ENCODE measurements around the gene HSD3B7. TPM values are rescaled to one million over a fixed set of nuclear protein-coding genes. Genes with fewer than 3 reads are reported as not detected.

HSD3B7 gene
- total and polyA plus RNA-seq, 2 of the 8 experiments (the other 6 are each of a cell fraction or from before 2014, with no cell fraction given), result 2.9 to 6.6 TPM

DNA sequence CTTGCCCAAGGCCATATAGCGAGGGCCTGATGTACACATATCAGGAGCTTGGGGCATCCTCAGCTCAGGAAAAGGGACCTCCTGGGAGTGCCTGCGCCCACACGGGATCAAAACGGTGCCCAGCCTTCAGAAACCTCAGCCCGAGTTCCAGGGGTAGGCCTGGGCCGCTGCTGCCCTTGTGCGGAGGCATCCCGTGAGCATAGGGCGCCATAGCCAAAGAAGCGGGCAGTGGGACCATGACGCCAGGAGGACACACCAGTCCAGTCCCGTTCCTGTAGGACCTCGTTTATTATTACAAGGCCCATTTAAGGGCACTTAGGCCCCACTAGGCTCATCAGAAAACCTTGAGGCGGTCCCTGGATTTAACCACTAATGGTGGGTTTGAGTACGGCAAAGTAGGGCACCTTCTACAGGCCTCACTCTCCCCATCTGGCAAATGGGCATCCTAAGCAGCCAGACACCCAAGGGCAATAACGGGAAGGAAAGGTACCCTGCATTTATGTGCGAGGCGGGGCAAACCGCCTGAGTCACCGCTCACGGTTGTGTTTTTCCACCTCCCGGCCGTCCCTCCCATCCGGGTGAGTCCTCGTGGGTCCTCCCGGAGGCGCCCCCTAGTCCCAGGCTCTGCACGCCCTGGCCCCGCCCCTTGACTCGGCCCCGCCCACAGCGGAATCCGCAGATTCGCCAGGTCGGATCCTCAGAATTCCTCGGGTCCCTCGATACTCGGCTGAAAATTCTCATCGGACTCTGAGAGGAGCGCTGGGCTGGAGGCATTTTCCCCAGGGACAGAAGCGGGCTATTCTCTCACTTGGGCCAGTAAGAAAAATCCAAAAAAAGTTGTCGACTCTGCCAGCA is 28.2 kb upstream of the HSD3B7 start (continued):
- TF ChIP-seq, protein P1, sequence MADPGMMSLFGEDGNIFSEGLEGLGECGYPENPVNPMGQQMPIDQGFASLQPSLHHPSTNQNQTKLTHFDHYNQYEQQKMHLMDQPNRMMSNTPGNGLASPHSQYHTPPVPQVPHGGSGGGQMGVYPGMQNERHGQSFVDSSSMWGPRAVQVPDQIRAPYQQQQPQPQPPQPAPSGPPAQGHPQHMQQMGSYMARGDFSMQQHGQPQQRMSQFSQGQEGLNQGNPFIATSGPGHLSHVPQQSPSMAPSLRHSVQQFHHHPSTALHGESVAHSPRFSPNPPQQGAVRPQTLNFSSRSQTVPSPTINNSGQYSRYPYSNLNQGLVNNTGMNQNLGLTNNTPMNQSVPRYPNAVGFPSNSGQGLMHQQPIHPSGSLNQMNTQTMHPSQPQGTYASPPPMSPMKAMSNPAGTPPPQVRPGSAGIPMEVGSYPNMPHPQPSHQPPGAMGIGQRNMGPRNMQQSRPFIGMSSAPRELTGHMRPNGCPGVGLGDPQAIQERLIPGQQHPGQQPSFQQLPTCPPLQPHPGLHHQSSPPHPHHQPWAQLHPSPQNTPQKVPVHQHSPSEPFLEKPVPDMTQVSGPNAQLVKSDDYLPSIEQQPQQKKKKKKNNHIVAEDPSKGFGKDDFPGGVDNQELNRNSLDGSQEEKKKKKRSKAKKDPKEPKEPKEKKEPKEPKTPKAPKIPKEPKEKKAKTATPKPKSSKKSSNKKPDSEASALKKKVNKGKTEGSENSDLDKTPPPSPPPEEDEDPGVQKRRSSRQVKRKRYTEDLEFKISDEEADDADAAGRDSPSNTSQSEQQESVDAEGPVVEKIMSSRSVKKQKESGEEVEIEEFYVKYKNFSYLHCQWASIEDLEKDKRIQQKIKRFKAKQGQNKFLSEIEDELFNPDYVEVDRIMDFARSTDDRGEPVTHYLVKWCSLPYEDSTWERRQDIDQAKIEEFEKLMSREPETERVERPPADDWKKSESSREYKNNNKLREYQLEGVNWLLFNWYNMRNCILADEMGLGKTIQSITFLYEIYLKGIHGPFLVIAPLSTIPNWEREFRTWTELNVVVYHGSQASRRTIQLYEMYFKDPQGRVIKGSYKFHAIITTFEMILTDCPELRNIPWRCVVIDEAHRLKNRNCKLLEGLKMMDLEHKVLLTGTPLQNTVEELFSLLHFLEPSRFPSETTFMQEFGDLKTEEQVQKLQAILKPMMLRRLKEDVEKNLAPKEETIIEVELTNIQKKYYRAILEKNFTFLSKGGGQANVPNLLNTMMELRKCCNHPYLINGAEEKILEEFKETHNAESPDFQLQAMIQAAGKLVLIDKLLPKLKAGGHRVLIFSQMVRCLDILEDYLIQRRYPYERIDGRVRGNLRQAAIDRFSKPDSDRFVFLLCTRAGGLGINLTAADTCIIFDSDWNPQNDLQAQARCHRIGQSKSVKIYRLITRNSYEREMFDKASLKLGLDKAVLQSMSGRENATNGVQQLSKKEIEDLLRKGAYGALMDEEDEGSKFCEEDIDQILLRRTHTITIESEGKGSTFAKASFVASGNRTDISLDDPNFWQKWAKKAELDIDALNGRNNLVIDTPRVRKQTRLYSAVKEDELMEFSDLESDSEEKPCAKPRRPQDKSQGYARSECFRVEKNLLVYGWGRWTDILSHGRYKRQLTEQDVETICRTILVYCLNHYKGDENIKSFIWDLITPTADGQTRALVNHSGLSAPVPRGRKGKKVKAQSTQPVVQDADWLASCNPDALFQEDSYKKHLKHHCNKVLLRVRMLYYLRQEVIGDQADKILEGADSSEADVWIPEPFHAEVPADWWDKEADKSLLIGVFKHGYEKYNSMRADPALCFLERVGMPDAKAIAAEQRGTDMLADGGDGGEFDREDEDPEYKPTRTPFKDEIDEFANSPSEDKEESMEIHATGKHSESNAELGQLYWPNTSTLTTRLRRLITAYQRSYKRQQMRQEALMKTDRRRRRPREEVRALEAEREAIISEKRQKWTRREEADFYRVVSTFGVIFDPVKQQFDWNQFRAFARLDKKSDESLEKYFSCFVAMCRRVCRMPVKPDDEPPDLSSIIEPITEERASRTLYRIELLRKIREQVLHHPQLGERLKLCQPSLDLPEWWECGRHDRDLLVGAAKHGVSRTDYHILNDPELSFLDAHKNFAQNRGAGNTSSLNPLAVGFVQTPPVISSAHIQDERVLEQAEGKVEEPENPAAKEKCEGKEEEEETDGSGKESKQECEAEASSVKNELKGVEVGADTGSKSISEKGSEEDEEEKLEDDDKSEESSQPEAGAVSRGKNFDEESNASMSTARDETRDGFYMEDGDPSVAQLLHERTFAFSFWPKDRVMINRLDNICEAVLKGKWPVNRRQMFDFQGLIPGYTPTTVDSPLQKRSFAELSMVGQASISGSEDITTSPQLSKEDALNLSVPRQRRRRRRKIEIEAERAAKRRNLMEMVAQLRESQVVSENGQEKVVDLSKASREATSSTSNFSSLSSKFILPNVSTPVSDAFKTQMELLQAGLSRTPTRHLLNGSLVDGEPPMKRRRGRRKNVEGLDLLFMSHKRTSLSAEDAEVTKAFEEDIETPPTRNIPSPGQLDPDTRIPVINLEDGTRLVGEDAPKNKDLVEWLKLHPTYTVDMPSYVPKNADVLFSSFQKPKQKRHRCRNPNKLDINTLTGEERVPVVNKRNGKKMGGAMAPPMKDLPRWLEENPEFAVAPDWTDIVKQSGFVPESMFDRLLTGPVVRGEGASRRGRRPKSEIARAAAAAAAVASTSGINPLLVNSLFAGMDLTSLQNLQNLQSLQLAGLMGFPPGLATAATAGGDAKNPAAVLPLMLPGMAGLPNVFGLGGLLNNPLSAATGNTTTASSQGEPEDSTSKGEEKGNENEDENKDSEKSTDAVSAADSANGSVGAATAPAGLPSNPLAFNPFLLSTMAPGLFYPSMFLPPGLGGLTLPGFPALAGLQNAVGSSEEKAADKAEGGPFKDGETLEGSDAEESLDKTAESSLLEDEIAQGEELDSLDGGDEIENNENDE (IDR thresholded peaks at IDR 0.05; ENCODE audit: insufficient replicate concordance, low read length), result no peak
- TF ChIP-seq PHF8 (conservative IDR thresholded peaks at IDR 0.05; ENCODE audit: low read depth, low read length), result peak; percentile 49; the same call in 1 of the 2 replicates

Data from H1 (cell line).